TTC549 (cell line): ENCODE data around the gene RPS26.
"Not testable (repeated sequence)": the region's sequence is repeated elsewhere in the genome, so short reads cannot be mapped to it uniquely, and the experiment has no call there.

Source experiments
- FAIRE-seq: peaks from 2 replicates; lab custom pipeline; 2012; peaks lifted over from hg19 to GRCh38; lab: Jason Lieb, UNC

Gene RPS26

DNA sequence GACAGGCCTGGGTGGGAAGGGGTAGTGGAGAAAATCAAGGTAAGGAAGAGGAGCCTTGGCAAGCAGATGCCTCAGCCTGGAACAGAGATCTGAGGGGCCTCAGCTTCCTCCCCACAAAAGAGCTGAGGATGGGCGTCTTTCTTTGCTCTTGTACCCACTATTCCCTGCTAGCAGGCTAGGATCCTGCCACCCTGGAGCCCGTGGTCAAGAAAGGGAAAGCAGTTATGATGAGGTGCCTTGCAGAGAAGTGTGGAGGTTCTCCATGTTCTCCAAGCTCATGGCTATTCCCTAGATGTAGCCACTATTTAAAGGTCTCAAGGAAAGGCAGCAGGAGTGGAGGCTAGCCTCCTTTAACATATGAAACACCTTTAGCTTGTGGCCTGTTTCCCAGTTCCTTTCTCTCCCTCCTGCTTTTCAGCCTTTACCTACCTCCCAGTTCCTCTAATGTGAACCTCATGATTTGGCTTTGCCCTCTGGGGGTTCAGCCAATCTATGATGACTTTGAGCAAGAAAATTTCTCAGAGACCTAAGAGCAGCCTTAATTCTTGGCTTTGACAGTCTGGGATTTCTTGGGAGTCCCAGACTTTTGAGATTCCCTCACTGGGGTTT lies 19.7 kb upstream of the RPS26 start:
- no peak for FAIRE-seq

DNA sequence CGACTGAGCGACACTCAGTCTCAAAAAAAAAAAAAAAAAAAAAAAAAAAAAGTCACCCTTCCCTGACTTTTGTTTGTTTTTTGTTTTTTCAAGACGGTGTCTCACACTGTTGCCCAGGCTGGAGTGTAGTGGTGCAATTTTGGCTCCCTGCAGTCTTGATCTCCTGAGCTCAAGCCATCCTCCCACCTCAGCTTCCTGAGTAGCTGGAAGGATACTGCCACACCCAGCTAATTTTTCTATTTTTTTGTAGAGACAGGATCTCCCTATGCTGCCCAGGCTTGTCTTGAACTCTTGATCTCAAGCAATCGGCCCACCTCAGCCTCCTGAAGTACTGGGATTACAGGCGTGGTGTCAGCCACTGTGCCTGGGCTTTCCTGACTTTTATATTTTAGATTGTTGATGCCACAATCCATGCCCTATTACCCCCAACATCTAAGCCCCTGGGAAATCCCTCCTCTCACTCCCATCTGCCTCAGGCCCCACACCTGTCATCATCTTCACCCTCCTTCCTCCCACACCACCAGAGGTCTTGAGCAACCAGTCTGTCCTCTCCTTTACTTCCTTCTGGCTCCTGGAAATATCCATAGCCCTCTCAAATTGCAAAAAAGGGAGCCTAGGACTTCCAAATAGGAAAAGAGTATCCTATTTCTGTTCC lies 13.1 kb upstream of the RPS26 start:
- no peak for FAIRE-seq

DNA sequence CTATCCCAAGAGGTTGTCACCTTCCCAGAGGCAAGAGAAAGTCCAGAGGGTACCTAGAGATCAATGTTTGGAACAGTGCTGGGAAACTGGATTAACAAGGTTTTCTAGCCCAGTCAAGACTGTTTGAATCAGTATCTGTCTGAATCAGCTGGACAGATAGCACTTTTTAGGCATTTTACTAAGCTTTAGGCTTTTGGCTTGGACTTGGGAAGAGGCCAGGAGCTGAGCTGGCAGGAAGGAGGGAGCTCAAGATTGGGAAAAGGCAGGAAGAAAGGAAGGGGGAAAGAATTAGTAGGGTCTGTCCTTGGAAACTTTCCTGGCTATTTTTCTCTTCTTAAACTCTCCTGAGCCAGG lies 12.6 kb upstream of the RPS26 start:
- FAIRE-seq: no peak

DNA sequence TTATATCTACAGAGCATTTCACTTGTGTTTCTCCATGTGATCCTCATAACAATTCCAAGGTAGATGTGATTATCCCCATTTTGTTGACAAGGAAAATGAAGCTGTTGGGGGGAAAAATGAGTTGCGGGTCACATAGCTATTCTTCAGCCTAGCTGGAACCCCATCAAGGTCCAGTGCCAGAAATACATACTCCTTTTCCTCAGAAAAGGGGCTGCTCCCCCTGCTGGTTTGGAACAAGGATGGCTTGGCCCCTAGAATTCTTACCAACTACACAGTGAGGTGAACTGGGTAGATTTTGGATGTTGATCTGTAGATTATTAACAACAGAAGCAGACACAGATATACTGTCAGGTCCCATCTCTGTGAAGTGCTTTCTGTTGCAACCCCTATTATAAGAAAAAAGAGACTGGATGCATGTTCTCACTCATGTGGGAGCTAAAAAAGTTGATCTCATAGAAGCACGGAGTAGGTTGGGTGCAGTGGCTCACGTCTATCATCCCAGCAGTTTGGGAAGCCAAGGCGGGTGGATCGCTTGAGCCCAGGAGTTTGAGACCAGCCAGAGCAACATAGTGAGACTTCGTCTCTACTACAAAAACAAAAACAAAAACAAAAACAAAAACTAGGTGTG lies 11.9 kb upstream of the RPS26 start:
- FAIRE-seq: peak; percentile 59

DNA sequence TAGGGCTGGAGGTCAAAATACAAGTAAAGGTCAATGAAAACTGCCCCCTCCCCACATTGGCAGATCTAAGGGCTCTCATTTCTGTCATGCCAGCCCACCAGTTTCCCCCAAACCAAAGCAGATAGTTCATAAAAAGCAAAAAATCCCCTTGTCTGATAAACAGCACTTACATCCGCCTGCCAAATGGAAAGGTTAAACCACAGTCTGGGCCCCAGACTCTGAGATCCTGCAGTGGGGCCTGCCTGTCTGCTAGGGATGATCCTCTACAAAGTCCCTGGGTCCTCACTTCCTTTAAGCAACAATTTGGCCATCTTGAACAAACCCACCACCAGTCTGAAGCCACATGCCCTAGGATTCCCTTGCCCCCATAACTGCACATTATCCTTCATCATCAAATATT lies 9.7 kb upstream of the RPS26 start:
- FAIRE-seq: no peak

DNA sequence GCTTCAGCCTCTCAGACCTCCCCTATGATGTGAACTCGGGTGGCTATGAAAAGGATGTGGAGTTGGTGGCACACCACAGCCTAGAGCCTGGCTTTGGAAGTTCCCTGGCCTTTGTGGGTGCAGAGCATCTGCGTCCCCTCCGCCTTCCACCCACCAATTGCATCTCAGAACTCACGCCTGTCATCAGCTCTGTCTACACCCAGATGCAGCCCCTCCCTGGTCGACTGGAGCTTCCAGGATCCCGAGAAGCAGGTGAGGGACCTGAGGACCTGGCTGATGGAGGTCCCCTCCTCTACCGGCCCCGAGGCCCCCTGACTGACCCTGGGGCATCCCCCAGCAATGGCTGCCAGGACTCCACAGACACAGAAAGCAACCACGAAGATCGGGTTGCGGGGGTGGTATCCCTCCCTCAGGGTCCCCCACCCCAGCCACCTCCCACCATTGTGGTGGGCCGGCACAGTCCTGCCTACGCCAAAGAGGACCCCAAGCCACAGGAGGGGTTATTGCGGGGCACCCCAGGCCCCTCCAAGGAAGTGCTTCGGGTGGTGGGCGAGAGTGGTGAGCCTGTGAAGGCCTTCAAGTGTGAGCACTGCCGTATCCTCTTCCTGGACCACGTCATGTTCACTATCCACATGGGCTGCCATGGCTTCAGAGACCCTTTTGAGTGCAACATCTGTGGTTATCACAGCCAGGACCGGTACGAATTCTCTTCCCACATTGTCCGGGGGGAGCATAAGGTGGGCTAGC lies 7.0 kb upstream of the RPS26 start:
- FAIRE-seq: no peak

DNA sequence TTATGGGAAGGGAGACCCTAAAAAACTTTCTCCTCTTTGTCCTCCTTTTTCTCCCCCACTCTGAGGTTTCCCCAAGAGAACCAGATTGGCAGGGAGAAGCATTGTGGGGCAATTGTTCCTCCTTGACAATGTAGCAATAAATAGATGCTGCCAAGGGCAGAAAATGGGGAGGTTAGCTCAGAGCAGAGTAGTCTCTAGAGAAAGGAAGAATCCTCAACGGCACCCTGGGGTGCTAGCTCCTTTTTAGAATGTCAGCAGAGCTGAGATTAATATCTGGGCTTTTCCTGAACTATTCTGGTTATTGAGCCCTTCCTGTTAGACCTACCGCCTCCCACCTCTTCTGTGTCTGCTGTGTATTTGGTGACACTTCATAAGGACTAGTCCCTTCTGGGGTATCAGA lies 4.6 kb upstream of the RPS26 start:
- FAIRE-seq: no peak

DNA sequence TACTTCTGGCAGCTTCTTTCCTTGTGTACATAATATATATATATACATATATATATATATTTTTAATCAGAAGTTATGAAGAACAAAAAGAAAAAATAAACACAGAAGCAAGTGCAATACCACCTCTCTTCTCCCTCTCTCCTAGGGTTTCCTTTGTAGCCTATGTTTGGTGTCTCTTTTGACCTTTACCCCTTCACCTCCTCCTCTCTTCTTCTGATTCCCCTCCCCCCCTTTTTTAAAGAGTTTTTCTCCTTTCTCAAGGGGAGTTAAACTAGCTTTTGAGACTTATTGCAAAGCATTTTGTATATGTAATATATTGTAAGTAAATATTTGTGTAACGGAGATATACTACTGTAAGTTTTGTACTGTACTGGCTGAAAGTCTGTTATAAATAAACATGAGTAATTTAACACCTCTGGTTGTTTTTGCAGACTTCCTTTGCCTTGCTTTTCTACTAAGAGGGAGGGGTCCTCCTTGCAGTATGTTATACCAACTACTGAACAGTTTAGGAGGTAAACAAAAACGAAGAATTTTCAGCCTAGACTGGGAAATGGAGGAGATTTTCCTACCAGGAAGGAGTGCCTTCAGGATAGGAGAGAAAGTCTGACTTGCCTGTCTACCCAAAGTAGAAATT lies 3.6 kb upstream of the RPS26 start:
- FAIRE-seq: no peak

DNA sequence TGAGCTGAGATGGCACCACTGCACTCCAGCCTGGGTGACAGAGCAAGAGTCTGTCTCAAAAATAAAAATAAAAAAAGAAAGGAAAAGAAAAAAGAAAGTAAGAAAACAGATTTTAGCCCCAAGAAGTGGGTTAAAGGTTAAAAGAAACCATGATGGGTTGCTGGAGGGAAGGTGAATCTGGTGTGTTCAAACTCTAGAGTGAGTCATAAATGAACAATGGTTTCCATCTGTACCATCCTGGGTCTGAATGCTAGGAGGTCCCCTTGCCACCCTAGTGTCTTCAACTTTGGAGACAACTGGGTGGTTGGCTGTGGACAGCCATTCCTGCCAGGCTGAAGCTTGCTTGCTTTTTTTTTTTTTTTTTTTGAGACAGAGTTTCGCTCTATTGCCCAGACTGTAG lies 1.6 kb upstream of the RPS26 start:
- no peak for FAIRE-seq

DNA sequence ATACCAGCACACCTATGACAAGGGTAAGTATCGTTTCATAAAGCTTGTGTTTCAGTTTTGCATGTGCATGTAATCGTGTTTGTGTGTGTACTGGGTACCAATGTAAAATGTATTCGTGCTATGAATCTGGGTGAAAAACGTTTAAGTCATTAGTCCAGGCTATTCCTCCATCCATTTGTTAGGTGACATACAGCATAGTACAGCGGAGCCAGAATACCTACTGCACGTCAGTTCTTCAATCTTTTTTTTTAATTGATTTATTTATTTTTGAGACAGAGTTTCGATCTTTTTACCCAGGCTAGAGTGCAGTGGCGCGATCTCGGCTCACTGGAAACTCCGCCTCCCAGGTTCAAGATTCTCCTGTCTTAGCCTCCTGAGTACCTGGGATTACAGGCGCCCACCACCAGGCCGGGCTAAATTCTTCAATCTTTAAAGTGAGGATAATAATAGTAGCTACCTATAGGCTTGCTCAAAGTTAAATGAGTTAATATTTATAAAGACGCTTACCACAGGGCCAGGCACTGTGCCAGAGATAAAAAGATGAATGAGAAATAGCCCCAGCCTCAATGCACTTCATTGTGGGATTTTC lies 661 bp upstream of the RPS26 start:
- FAIRE-seq: no peak

DNA sequence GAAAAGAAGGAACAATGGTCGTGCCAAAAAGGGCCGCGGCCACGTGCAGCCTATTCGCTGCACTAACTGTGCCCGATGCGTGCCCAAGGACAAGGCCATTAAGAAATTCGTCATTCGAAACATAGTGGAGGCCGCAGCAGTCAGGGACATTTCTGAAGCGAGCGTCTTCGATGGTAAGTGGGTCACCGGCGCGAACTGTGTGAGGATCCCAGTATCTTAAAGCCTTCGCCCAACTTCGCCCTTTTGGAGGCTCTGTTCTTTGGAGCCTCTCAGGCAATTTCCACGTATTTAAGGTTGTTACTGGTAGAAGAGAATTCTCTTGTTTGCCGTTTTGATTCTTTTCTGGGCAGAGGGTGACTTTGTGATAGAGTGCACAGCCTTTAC lies 704 bp downstream of the RPS26 start:
- not testable (repeated sequence) for FAIRE-seq

DNA sequence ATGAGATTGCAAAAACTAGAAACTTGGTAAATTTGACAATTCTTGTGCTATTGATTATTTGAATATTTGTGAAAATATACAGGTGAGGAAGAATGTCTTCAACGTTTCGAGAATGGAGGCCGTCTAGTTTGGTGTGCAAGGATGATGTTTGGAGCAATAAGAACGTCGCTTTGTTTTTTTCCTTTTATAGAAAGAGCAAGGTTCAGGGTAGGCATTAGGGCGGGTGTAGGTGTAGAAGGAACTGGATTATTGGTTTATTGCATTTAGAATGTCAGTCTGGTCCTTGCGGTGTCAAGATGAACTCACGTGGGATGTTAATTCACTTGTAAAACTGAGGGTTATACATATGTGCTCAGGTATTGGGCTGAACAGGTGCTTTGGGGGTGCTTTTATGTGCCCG lies 1.1 kb downstream of the RPS26 start:
- no peak for FAIRE-seq

DNA sequence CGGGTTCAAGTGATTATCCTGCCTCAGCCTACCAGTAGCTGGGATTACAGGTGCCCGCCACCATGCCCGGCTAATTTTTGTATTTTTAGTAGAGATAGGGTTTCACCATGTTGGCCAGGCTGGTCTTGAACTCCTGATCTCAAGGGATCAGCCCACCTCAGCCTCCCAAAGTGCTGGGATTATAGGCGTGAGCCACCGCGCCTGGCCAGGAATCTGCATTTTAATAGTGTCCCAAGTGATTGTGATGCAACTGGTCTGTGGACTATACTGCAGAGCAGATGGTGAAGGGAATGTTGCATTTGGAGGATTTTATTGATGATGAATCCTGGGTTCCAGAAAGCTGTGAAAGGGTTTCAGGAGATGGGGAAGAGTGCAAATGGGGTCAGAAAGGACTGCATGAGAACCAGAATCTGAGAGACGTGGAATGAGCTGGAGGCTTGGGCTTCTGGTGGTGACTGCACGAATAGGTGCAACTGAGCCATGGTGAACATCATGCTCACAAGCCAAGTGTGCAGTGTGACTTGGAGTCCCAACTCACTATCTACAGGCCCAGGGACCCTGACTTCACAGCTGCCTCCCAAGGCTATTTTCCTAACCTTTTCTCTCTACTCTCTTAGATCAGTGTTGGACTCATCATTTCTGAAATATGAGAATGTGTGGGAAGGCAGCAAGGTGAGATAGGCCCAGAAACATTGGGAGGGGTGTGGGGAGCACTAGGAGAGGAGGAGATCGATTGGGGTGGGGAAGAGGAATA lies 4.5 kb downstream of the RPS26 start:
- FAIRE-seq: no peak

DNA sequence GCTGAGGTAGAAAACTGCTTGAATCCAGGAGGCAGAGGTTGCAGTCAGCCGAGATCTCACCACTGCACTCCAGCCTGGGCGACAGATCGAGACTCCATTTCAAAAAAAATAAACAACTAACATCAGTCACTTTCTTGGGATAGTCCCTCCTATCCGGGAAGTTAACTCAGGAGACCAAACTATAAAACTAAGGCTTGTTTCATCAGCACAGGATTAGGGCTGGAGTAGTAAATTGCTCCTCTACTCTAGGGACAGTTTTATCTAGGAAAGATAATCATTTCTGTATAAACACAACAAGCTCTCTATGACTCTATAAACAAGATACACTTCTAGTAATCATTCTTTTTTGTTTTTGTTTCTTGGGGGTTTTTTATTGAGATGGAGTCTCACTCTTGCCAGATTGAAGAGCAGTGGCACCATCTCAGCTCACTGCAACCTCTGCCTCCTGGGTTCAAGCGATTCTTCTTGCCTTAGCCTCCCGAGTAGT lies 11.7 kb downstream of the RPS26 start:
- no peak for FAIRE-seq

DNA sequence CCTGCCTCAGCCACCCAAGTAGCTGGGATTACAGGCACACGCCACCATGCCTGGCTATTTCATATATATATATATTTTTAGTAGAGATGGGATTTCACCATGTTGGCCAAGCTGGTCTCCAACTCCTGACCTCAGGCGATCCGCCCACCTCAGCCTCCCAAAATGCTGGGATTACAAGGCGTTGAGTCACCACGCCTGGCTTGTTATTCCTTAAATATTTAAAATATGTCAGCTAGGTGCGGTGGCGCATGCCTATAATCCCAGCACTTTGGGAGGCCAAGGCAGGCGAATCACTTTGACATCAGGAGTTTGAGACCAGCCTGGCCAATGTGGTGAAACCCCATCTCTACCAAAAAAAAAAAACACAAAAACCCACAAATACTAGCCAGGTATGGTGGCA lies 18.2 kb downstream of the RPS26 start:
- FAIRE-seq: not testable (repeated sequence)

DNA sequence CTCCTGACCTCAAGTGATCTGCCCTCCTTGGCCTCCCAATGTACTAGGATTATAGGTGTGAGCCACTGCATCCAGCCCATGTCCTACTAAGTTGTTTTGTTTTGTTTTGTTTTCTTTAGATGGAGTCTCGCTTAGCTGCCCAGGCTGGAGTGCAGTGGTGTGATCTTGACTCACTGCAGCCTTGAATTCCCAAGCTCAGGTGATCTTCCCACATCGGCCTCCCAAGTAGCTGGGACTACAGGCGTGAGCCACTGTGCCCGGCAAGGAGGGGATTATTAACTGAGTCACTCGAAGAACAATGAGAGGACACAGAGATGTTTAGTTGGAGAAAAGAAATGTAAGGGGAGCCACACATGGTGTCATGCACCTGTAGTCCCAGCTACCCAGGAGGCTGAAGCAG lies 20.3 kb downstream of the RPS26 start:
- FAIRE-seq: no peak

DNA sequence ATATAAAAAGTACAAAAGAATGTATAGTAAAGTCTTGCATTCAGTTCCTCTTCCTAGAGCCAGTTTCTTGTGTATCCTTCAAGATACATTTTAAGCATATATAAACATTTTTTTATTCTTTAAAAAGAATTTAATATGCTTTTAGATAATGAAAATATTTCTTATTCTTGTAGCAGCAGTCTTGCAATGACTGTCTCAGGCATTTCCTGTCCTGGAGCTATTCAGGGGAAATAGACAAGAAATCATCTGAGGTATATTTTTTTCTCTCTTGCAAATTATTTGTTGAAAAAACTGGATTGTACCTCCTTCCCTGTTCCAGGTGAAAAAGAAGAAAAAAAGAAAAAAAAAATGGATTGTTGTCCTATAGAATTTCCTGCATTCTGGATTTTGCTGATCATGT lies 21.3 kb downstream of the RPS26 start:
- FAIRE-seq: no peak

DNA sequence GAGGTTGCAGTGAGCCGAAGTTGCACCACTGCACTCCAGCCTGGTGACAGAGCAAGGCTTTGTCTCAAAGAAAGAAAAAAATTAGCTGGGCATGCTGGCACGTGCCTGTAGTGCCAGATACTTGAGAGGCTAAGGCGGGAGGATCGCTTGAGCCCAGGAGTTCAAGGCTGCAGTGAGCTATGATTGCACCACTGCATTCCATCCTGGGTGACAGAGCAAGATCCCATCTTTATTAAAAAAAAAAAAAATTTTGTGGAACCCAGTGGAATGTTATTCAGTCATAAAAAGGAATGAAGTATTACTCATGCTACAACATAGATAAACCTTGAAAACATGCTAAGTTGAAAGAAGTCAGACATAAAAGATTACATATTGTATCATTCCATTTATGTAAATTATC lies 29.9 kb downstream of the RPS26 start:
- no peak for FAIRE-seq

DNA sequence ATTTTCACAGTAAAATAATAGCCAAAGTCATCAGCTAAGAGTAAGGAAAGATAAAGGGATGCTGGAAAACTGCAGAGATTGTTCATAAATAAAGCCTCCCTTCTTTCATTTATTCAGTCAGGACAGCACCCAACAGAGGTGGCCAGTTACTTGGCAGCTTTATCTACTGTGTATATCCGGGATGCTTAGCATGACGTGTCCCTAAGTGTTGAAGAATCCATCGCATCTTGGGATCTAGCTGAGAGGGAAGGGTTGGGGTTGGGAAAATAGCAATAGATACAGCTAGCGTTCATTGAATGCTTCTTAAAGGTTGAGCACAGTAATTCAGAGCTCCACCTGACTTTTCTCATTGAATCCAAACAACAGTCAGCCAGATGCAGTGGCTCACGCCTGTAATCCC lies 32.7 kb downstream of the RPS26 start:
- no peak for FAIRE-seq

DNA sequence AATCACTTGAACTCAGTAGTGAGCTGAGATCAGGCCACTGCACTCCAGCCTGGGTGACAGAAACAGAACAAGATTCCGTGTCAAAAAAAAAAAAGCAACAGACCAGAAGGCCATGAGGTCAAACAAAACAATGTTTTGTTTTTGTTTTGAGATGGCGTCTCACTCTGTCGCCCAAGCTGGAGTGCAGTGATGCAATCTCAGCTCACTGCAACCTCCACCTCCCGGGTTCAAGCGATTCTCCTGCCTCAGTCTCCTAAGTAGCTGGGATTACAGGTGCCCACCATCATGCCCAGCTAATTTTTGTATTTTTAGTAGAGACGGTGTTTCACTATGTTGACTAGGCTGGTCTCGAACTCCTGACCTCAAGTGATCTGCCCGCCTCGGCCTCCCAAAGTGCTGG lies 36.2 kb downstream of the RPS26 start:
- not testable (repeated sequence) for FAIRE-seq

DNA sequence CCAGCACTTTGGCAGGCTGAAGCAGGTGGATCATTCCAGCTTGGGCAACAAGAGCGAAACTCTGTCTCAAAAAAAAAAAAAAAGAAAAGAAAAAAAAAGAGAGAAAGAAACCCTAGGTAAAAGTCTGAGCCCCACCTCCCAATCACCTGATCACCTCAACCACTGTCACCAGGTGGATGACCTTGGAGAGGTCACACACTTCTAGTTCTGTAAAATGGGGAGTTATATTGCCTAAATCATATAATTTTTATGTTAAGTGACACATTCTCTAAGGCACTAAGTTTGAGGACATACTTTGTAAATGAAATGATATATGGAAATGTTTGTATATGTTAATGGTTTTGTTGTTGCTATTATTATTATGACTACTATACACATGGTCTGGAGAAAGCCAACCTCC lies 36.7 kb downstream of the RPS26 start:
- FAIRE-seq: no peak
